ENCODE results near the gene TRIM54. TPM values are rescaled to one million over a fixed set of nuclear protein-coding genes. Genes with fewer than 3 reads are reported as not detected.

Gene TRIM54
- total RNA-seq = under 1 TPM in 2 of 6 experiments, not detected in 4; 0.14 to 0.25 TPM
- long read RNA-seq = 0 reads

- Histone ChIP-seq H3K9me3 (no peaks in the 10 kb centered on the region), H3K36me3 (no peaks in the 10 kb centered on the region), H3K27me3 (no peaks in the 10 kb centered on the region), H3K27ac (no peak within 1 kb of the TSS), H3K4me1 (no peaks in the 10 kb centered on the region), H3K4me3 (no peak within 1 kb of the TSS)
- DNase-seq (no peak), ATAC-seq (peak in 1 of 4 donors; percentile 15)
- TF ChIP-seq CTCF (IDR thresholded peaks at IDR 0.05) (no peak), POLR2A (IDR thresholded peaks at IDR 0.05) (no peak)
- WGBS (ENCODE audit: insufficient coverage, low coverage, low lambda C conversion rate, missing lambda C conversion rate) = 64% methylated on average over 4 of the region's 5 CpGs
- intact Hi-C loops (cut with DNase I) = no loop called here
Observed at GRCh38 chr2:27281855-27282559, at the start of gene TRIM54. TRIM54 (plus strand) TSS chr2:27282429; CDS start chr2:27282732, 303 bp downstream.

- intact Hi-C loops (cut with DNase I) = no loop called here
- TF ChIP-seq POLR2A (IDR thresholded peaks at IDR 0.05) = no peak
- no peak for TF ChIP-seq CTCF (IDR thresholded peaks at IDR 0.05)
- ATAC-seq (no peak), DNase-seq (no peak)
- Histone ChIP-seq H3K27ac (no peak overlapping the region), H3K27me3 (no peaks in the 10 kb centered on the region), H3K4me1 (no peaks in the 10 kb centered on the region), H3K4me3 (no peak overlapping the region), H3K9me3 (no peaks in the 10 kb centered on the region), H3K36me3 (peaks cover 0 to 99% (median 51%) of the 10 kb centered on the region in 4 donors)
- 85% methylated on average over 5 of the region's 14 CpGs for WGBS (ENCODE audit: insufficient coverage, low coverage, low lambda C conversion rate, missing lambda C conversion rate)
Observed at GRCh38 chr2:27233341-27233740, 48.9 kb upstream of the TRIM54 start.

GRCh38 chr2:27236136-27236535 lies 46.1 kb upstream of the TRIM54 start:
- Histone ChIP-seq H3K27me3 (no peaks in the 10 kb centered on the region), H3K4me1 (no peaks in the 10 kb centered on the region), H3K36me3 (peaks cover 0 to 100% (median 56%) of the 10 kb centered on the region in 4 donors), H3K9me3 (no peaks in the 10 kb centered on the region), H3K27ac (no peak overlapping the region), H3K4me3 (no peak overlapping the region)
- TF ChIP-seq POLR2A (IDR thresholded peaks at IDR 0.05) (no peak), CTCF (IDR thresholded peaks at IDR 0.05) (no peak)
- intact Hi-C loops (cut with DNase I) = no loop called here
- 100% methylated on average over 5 of the region's 12 CpGs for WGBS (ENCODE audit: insufficient coverage, low coverage, low lambda C conversion rate, missing lambda C conversion rate)
- no peak for DNase-seq
- no peak for ATAC-seq

- ATAC-seq = no peak
- no CpG with 5 or more reads among the region's 3 CpGs for WGBS (ENCODE audit: insufficient coverage, low coverage, low lambda C conversion rate, missing lambda C conversion rate)
- DNase-seq = no peak
Observed at GRCh38 chr2:27236626-27237025, 45.6 kb upstream of the TRIM54 start.

More at GRCh38 chr2:27236626-27237025, 45.6 kb upstream of the TRIM54 start:
- no peaks in the 10 kb centered on the region for H3K27me3 ChIP-seq
- TF ChIP-seq POLR2A (IDR thresholded peaks at IDR 0.05) (no peak), CTCF (IDR thresholded peaks at IDR 0.05) (no peak)
- no peak overlapping the region for H3K4me3 ChIP-seq
- no peaks in the 10 kb centered on the region for H3K9me3 ChIP-seq
- no peaks in the 10 kb centered on the region for H3K4me1 ChIP-seq
- intact Hi-C loops (cut with DNase I) = no loop called here
- peaks cover 0 to 100% (median 56%) of the 10 kb centered on the region in 4 donors for H3K36me3 ChIP-seq
- no peak overlapping the region for H3K27ac ChIP-seq

All from right lobe of liver (tissue), 6 donors.